Measurements from ENCODE around the gene PTCD2.

Gene PTCD2

DNA sequence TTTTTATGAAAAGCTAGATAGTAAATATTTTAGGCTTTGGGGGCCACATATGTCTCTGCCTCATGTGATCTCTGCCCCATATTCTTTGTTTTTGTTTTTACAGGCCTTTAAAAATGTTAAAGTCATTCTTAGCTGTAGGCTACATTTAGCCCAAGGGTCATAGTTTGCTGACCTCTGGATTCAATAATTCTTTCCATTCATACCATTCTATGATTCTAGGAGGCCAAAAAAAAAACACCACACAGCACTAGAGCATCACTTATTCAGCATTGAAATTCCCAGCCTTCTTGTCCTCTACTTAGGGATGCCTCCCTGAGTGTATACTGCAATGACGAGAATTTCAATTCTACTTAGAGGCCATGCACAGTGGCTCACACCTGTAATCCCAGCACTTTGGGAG, 17.0 kb downstream of the PTCD2 start:
- no peak for ATAC-seq
- TF ChIP-seq SNAI2 (CRISPR knock-in tag; IDR thresholded peaks at IDR 0.05) (no peak), TOX (CRISPR knock-in tag; IDR thresholded peaks at IDR 0.05; ENCODE audit: borderline replicate concordance) (no peak), ZNF70 (CRISPR knock-in tag; IDR thresholded peaks at IDR 0.05) (no peak), ARNTL (CRISPR knock-in tag; IDR thresholded peaks at IDR 0.05; ENCODE audit: borderline replicate concordance, low read depth) (no peak), TCF4 (CRISPR knock-in tag; IDR thresholded peaks at IDR 0.05; ENCODE audit: borderline replicate concordance) (no peak), GLIS3 (CRISPR knock-in tag; IDR thresholded peaks at IDR 0.05) (no peak), ZNF565 (CRISPR knock-in tag; conservative IDR thresholded peaks at IDR 0.05; ENCODE audit: low read depth) (no peak), PPARA (CRISPR knock-in tag; IDR thresholded peaks at IDR 0.05; ENCODE audit: borderline replicate concordance) (no peak), CSDC2 (CRISPR knock-in tag; IDR thresholded peaks at IDR 0.05) (no peak), ZFP30 (CRISPR knock-in tag; IDR thresholded peaks at IDR 0.05) (no peak)
- TF ChIP-seq, protein P1, sequence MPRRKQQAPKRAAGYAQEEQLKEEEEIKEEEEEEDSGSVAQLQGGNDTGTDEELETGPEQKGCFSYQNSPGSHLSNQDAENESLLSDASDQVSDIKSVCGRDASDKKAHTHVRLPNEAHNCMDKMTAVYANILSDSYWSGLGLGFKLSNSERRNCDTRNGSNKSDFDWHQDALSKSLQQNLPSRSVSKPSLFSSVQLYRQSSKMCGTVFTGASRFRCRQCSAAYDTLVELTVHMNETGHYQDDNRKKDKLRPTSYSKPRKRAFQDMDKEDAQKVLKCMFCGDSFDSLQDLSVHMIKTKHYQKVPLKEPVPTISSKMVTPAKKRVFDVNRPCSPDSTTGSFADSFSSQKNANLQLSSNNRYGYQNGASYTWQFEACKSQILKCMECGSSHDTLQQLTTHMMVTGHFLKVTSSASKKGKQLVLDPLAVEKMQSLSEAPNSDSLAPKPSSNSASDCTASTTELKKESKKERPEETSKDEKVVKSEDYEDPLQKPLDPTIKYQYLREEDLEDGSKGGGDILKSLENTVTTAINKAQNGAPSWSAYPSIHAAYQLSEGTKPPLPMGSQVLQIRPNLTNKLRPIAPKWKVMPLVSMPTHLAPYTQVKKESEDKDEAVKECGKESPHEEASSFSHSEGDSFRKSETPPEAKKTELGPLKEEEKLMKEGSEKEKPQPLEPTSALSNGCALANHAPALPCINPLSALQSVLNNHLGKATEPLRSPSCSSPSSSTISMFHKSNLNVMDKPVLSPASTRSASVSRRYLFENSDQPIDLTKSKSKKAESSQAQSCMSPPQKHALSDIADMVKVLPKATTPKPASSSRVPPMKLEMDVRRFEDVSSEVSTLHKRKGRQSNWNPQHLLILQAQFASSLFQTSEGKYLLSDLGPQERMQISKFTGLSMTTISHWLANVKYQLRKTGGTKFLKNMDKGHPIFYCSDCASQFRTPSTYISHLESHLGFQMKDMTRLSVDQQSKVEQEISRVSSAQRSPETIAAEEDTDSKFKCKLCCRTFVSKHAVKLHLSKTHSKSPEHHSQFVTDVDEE (CRISPR knock-in tag; IDR thresholded peaks at IDR 0.05), result no peak
- TF ChIP-seq, protein P2, sequence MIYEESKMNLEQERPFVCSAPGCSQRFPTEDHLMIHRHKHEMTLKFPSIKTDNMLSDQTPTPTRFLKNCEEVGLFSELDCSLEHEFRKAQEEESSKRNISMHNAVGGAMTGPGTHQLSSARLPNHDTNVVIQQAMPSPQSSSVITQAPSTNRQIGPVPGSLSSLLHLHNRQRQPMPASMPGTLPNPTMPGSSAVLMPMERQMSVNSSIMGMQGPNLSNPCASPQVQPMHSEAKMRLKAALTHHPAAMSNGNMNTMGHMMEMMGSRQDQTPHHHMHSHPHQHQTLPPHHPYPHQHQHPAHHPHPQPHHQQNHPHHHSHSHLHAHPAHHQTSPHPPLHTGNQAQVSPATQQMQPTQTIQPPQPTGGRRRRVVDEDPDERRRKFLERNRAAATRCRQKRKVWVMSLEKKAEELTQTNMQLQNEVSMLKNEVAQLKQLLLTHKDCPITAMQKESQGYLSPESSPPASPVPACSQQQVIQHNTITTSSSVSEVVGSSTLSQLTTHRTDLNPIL (CRISPR knock-in tag; IDR thresholded peaks at IDR 0.05; ENCODE audit: low read depth), result no peak
- TF ChIP-seq, protein P3, sequence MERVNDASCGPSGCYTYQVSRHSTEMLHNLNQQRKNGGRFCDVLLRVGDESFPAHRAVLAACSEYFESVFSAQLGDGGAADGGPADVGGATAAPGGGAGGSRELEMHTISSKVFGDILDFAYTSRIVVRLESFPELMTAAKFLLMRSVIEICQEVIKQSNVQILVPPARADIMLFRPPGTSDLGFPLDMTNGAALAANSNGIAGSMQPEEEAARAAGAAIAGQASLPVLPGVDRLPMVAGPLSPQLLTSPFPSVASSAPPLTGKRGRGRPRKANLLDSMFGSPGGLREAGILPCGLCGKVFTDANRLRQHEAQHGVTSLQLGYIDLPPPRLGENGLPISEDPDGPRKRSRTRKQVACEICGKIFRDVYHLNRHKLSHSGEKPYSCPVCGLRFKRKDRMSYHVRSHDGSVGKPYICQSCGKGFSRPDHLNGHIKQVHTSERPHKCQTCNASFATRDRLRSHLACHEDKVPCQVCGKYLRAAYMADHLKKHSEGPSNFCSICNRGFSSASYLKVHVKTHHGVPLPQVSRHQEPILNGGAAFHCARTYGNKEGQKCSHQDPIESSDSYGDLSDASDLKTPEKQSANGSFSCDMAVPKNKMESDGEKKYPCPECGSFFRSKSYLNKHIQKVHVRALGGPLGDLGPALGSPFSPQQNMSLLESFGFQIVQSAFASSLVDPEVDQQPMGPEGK (CRISPR knock-in tag; IDR thresholded peaks at IDR 0.05; ENCODE audit: borderline replicate concordance), result no peak
- TF ChIP-seq, protein P4, sequence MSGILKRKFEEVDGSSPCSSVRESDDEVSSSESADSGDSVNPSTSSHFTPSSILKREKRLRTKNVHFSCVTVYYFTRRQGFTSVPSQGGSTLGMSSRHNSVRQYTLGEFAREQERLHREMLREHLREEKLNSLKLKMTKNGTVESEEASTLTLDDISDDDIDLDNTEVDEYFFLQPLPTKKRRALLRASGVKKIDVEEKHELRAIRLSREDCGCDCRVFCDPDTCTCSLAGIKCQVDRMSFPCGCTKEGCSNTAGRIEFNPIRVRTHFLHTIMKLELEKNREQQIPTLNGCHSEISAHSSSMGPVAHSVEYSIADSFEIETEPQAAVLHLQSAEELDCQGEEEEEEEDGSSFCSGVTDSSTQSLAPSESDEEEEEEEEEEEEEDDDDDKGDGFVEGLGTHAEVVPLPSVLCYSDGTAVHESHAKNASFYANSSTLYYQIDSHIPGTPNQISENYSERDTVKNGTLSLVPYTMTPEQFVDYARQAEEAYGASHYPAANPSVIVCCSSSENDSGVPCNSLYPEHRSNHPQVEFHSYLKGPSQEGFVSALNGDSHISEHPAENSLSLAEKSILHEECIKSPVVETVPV (CRISPR knock-in tag; IDR thresholded peaks at IDR 0.05), result no peak

DNA sequence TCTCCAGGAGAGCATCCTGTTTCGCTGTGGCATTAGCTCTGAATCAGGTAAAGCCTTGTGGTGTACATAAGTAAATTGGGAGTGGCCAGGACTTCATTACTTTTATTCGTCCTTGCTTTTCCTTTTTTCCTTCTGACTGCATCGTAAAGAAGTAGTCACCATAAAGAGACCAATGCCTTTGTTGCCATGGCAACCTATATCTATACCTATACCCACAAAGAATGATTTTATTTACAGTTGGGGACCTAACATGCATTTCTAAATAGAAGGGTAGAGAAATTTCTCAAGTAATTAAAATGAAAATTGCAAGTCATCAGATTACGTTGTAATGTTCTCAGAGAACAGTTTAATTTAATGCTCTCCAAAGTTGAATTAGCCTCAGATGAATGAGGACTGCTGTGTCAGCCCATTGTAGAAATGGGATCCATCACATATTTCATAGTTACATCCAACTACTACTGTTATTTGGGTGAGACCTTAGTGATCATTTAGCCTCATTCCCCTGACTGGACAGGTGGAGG, 18.6 kb downstream of the PTCD2 start:
- TF ChIP-seq ZNF70 (CRISPR knock-in tag; IDR thresholded peaks at IDR 0.05), result no peak
- no peak for TF ChIP-seq TOX (CRISPR knock-in tag; IDR thresholded peaks at IDR 0.05; ENCODE audit: borderline replicate concordance)
- no peak for TF ChIP-seq ZC3H10 (CRISPR knock-in tag; IDR thresholded peaks at IDR 0.05)
- TF ChIP-seq, protein P4 (CRISPR knock-in tag; IDR thresholded peaks at IDR 0.05), result no peak
- TF ChIP-seq SNAI2 (CRISPR knock-in tag; IDR thresholded peaks at IDR 0.05), result no peak
- TF ChIP-seq OSR1 (CRISPR knock-in tag; IDR thresholded peaks at IDR 0.05), result no peak
- no peak for ATAC-seq

DNA sequence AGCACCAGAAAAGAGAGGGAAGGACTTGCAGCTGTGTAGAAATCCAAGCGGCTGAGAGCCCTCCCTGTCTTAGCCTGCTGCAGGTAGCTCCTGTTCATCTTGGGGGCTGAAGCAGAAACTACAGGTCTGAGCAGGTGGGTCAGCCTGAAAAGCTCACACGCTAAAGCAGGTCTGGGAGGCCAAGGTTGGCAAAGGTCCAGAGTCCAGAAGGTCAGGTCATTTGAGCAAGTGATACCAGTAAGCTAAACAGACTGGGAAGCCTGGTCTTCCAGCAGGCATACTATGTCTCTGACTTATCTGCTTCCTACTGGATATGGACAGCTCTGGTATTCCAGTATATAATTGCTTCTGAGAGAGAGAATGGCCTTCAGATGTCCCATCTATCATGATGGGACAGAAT, 26.2 kb downstream of the PTCD2 start:
- TF ChIP-seq ZFP30 (CRISPR knock-in tag; IDR thresholded peaks at IDR 0.05) (no peak), ZNF70 (CRISPR knock-in tag; IDR thresholded peaks at IDR 0.05) (no peak), PPARA (CRISPR knock-in tag; IDR thresholded peaks at IDR 0.05; ENCODE audit: borderline replicate concordance) (no peak), ISL1 (CRISPR knock-in tag; IDR thresholded peaks at IDR 0.05) (no peak), GLIS3 (CRISPR knock-in tag; IDR thresholded peaks at IDR 0.05) (no peak), ZNF8 (CRISPR knock-in tag; IDR thresholded peaks at IDR 0.05) (no peak), TOX (CRISPR knock-in tag; IDR thresholded peaks at IDR 0.05; ENCODE audit: borderline replicate concordance) (no peak), ZNF565 (CRISPR knock-in tag; conservative IDR thresholded peaks at IDR 0.05; ENCODE audit: low read depth) (no peak)
- TF ChIP-seq, protein P1 (CRISPR knock-in tag; IDR thresholded peaks at IDR 0.05), result no peak
- TF ChIP-seq, protein P3 (CRISPR knock-in tag; IDR thresholded peaks at IDR 0.05; ENCODE audit: borderline replicate concordance), result no peak
- no peak for ATAC-seq
